ENCODE data around the gene PSMD5. TPM values are rescaled to one million over a fixed set of nuclear protein-coding genes. Genes with fewer than 3 reads are reported as not detected.

The PSMD5 gene
- total and polyA plus RNA-seq, 10 of the 15 experiments (the other 5 are each of a cell fraction or from before 2014, with no cell fraction given): 8.8 to 47.7 (median 25.1) TPM

DNA sequence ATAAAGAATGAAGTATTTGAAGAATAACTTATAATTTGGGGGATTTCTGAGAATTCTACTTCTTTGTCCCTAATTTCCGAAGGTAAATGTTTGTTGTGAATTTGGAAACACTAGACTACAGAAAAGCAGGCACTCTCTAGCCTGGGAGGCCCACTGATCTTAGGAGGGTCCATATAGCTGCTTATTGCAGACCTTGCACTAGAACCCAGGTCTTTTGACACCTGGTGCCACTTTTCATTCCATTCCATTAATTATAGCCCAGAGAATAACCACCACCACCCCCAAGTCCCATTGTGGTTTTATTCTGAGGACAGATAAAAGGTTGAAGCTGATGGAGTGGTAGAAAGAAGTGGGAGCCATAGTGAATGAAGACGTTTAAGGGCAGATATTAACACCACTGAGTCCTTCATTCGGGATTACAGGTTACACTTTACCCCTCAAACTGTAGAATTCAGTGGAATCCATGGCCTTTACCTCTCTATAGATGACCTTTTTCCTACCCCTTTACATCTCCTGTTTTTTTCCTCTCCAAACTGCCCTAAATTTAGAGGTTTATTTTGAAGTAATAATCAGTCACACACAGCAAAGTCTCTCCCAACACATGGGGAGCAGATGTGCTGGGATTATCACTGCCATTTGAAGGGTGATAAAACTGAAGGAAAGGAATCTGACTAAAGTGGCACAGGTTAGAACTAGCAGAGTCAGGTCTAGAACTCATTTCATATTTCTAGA lies 12.0 kb upstream of the PSMD5 start:
- CTCF ChIA-PET: interaction anchor here (0.9 kb wide), 1 partner anchor 13 kb away, joined by 4 read pairs; no protein-coding TSS in a partner anchor
- no peak overlapping the region for H3K4me3 ChIP-seq
- WGBS (ENCODE audit: insufficient coverage, insufficient replicate concordance, low lambda C conversion rate, missing lambda C conversion rate): 93% methylated on average over 3 of the region's 3 CpGs

DNA sequence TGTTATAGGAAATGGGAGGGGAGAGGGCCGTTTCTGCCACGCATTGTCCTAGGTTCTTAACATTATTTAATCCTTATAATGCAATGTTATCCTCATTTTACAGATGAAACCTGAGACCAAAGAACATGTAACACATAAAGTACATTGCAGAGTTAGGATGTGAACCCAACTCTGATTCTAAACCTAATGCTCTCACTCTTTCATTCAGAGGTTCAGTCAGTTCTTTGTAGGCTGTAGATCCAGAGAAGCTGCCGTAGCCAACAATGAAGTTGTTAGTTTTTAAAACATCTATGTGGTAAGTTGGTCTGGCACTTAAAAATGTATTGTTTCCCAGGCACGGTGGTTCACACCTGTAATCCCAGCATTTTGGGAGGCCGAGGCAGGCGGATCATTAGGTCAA lies 10.5 kb upstream of the PSMD5 start:
- Histone ChIP-seq H3K4me2 (ENCODE audit: control insufficient read depth, insufficient read depth) (no peak overlapping the region), H2AFZ (ENCODE audit: control insufficient read depth, low read depth, low read length) (no peak overlapping the region), H3K36me3 (ENCODE audit: control insufficient read depth in 2 of 2, insufficient read depth in 2 of 2, low read length in 1 of 2) (peaks cover 14 to 16% of the 10 kb centered on the region in 2 experiments), H3K4me3 (no peak overlapping the region), H4K20me1 (ENCODE audit: control insufficient read depth, insufficient read depth) (no peaks in the 10 kb centered on the region), H3K4me1 (ENCODE audit: control insufficient read depth, insufficient read depth, low read length) (no peaks in the 10 kb centered on the region), H3K79me2 (ENCODE audit: control insufficient read depth, insufficient read depth, low read length) (no peaks in the 10 kb centered on the region), H3K27me3 (replicated peaks in 1 of 2; ENCODE audit: control insufficient read depth in 2 of 2, insufficient read depth in 2 of 2, low read length in 1 of 2) (no peaks in the 10 kb centered on the region), H3K27ac (ENCODE audit: control insufficient read depth, insufficient read depth) (no peak overlapping the region), H3K9ac (ENCODE audit: control insufficient read depth, insufficient read depth, low read length) (no peak overlapping the region), H3K9me3 (replicated peaks; ENCODE audit: control insufficient read depth, insufficient read depth, low read length) (no peaks in the 10 kb centered on the region)
- FAIRE-seq (no peak), ATAC-seq (no peak), DNase-seq (ENCODE audit: low read depth, low spot score) (no peak)
- 79% methylated on average over 6 of the region's 6 CpGs for WGBS (ENCODE audit: insufficient coverage, insufficient replicate concordance, low lambda C conversion rate, missing lambda C conversion rate)
- TF ChIP-seq NFYA (IDR thresholded peaks at IDR 0.05; ENCODE audit: borderline replicate concordance, low read depth, low read length) (no peak), ZNF207 (IDR thresholded peaks at IDR 0.05; ENCODE audit: borderline replicate concordance) (no peak), LARP7 (IDR thresholded peaks at IDR 0.05) (no peak), FOXM1 (IDR thresholded peaks at IDR 0.05; ENCODE audit: low read depth, low read length) (no peak), SRF (IDR thresholded peaks at IDR 0.05; ENCODE audit: low read depth in 2 of 2, low read length in 2 of 2) (no peak)
- TF ChIP-seq, protein P1, sequence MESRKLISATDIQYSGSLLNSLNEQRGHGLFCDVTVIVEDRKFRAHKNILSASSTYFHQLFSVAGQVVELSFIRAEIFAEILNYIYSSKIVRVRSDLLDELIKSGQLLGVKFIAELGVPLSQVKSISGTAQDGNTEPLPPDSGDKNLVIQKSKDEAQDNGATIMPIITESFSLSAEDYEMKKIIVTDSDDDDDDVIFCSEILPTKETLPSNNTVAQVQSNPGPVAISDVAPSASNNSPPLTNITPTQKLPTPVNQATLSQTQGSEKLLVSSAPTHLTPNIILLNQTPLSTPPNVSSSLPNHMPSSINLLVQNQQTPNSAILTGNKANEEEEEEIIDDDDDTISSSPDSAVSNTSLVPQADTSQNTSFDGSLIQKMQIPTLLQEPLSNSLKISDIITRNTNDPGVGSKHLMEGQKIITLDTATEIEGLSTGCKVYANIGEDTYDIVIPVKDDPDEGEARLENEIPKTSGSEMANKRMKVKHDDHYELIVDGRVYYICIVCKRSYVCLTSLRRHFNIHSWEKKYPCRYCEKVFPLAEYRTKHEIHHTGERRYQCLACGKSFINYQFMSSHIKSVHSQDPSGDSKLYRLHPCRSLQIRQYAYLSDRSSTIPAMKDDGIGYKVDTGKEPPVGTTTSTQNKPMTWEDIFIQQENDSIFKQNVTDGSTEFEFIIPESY (IDR thresholded peaks at IDR 0.05): no peak
- TF ChIP-seq, protein P2, sequence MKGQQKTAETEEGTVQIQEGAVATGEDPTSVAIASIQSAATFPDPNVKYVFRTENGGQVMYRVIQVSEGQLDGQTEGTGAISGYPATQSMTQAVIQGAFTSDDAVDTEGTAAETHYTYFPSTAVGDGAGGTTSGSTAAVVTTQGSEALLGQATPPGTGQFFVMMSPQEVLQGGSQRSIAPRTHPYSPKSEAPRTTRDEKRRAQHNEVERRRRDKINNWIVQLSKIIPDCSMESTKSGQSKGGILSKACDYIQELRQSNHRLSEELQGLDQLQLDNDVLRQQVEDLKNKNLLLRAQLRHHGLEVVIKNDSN (IDR thresholded peaks at IDR 0.05; ENCODE audit: borderline replicate concordance, extremely low read length, insufficient read depth, low read depth, low read length): no peak
- ChIA-PET CTCF (interaction anchor here (0.6 kb wide), 1 partner anchor 575 kb away, joined by 3 read pairs; no protein-coding TSS in a partner anchor), SMC1A (ENCODE audit: uncharacterized antibody, unreplicated experiment) (interaction anchor here (1.2 to 1.3 kb wide), 2 partner anchors 98 to 207 kb away, joined by 3 read pairs; no protein-coding TSS in a partner anchor), RAD21 (ENCODE audit: unreplicated experiment) (interaction anchor here (0.9 kb wide), 1 partner anchor 10 kb away, joined by 3 read pairs; the partner anchor contains the start of gene PSMD5), POLR2A (no interaction called here)
- in situ Hi-C loops (cut with MboI) (no loop called here), intact Hi-C loops (cut with micrococcal nuclease; ENCODE audit: unreplicated experiment) (no loop called here)
- no TSS peak for BruUV-seq (replicated peaks)

More for the DNA sequence above, 12.0 kb upstream of the PSMD5 start:
- ChIA-PET SMC1A (ENCODE audit: uncharacterized antibody, unreplicated experiment) (no interaction called here), POLR2A (no interaction called here), RAD21 (ENCODE audit: unreplicated experiment) (interaction anchor here (1.2 kb wide), 1 partner anchor 99 kb away, joined by 3 read pairs; no protein-coding TSS in a partner anchor)
- Histone ChIP-seq H3K27ac (ENCODE audit: control insufficient read depth, insufficient read depth) (no peak overlapping the region), H3K79me2 (ENCODE audit: control insufficient read depth, insufficient read depth, low read length) (no peaks in the 10 kb centered on the region), H3K9me3 (replicated peaks; ENCODE audit: control insufficient read depth, insufficient read depth, low read length) (no peaks in the 10 kb centered on the region), H2AFZ (ENCODE audit: control insufficient read depth, low read depth, low read length) (no peak overlapping the region), H4K20me1 (ENCODE audit: control insufficient read depth, insufficient read depth) (no peaks in the 10 kb centered on the region), H3K9ac (ENCODE audit: control insufficient read depth, insufficient read depth, low read length) (no peak overlapping the region), H3K4me2 (ENCODE audit: control insufficient read depth, insufficient read depth) (no peak overlapping the region), H3K4me1 (ENCODE audit: control insufficient read depth, insufficient read depth, low read length) (no peaks in the 10 kb centered on the region), H3K27me3 (replicated peaks in 1 of 2; ENCODE audit: control insufficient read depth in 2 of 2, insufficient read depth in 2 of 2, low read length in 1 of 2) (no peaks in the 10 kb centered on the region), H3K36me3 (ENCODE audit: control insufficient read depth in 2 of 2, insufficient read depth in 2 of 2, low read length in 1 of 2) (peaks cover 19 to 23% of the 10 kb centered on the region in 2 experiments)
- FAIRE-seq (no peak), ATAC-seq (no peak), DNase-seq (ENCODE audit: low read depth, low spot score) (no peak)
- intact Hi-C loops (cut with micrococcal nuclease; ENCODE audit: unreplicated experiment): no loop called here
- TF ChIP-seq BCL11A (IDR thresholded peaks at IDR 0.05; ENCODE audit: low read depth, low read length): no peak
- no TSS peak for BruUV-seq (replicated peaks)
- in situ Hi-C loops (cut with MboI): no loop called here

Data from GM12878 (cell line).